K562 (cell line): Measurements from ENCODE around the gene MPL. TPM values are rescaled to one million over a fixed set of nuclear protein-coding genes. Genes with fewer than 3 reads are reported as not detected.

Experiments
- BRF2 ChIP-seq: IDR thresholded peaks from 3 replicates; pipeline ENCODE4 v1.6.1; 2011; ENCODE audit warnings: borderline replicate concordance, mild to moderate bottlenecking; ENCODE audit not compliant: insufficient read length, insufficient read depth
- CAMTA2 ChIP-seq: fragments of 250-450 bp; sonication (Bioruptor Pico); conservative IDR thresholded peaks from 2 replicates; pipeline ENCODE4 v1.5.1; 2022
- CTBP1 ChIP-seq: fragments of 450-650 bp; IDR thresholded peaks from 2 replicates; pipeline ENCODE4 v1.6.1; 2016; ENCODE audit warnings: borderline replicate concordance
- ELF2 ChIP-seq: fragments of 250-450 bp; sonication (Bioruptor Pico); IDR thresholded peaks from 2 replicates; pipeline ENCODE4 v1.5.0; 2021; ENCODE audit warnings: mild to moderate bottlenecking
- ELK3 ChIP-seq: fragments of 450-650 bp; formaldehyde crosslinking; IDR thresholded peaks from 2 replicates; pipeline ENCODE4 v1.4.0; 2020; ENCODE audit warnings: mild to moderate bottlenecking
- HDAC1 ChIP-seq, 2 experiments: fragments of 450-650 bp; IDR thresholded peaks; 2 replicates each; pipeline ENCODE4 v1.6.1; 2016 to 2017; ENCODE audit warnings: inconsistent platforms in 1 of 2, mild to moderate bottlenecking in 1 of 2, moderate library complexity in 1 of 2
- JUN ChIP-seq, 2 experiments: sonication (generic) in 1 of 2; formaldehyde crosslinking in 1 of 2; IDR thresholded peaks; 2 replicates each; pipeline versions ENCODE4 v1.6.1 to v1.8.0; 2012 to 2022; ENCODE audit warnings: borderline replicate concordance in 2 of 2, mild to moderate bottlenecking in 2 of 2, improper control_type of control experiment in 1 of 2, low read depth in 1 of 2, low read length in 1 of 2, missing genetic modification reagents in 1 of 2
- NCOA1 ChIP-seq: fragments of 450-650 bp; IDR thresholded peaks from 2 replicates; pipeline ENCODE4 v1.6.1; 2016; ENCODE audit warnings: low read depth
- NCOA2 ChIP-seq, 2 experiments: fragments of 450-650 bp; IDR thresholded peaks; 2 replicates each; pipeline ENCODE4 v1.6.1; 2018; ENCODE audit warnings: mild to moderate bottlenecking in 2 of 2, moderate library complexity in 1 of 2; ENCODE audit not compliant: partially characterized antibody in 2 of 2
- NR2C2 ChIP-seq, 2 experiments: fragments of 200-800 bp in 1 of 2; sonication (Bioruptor generic) in 1 of 2; sonication (generic) in 1 of 2; formaldehyde crosslinking in 1 of 2; IDR thresholded peaks; 2 replicates each; pipeline versions ENCODE4 v1.6.1 to v1.8.0; 2016 to 2022; ENCODE audit warnings: mild to moderate bottlenecking in 1 of 2, missing compliant biosample characterization in 1 of 2, missing genetic modification characterization in 1 of 2, missing genetic modification reagents in 1 of 2
- NRF1 ChIP-seq, 2 experiments: fragments of 450-650 bp; IDR thresholded peaks in 1 of 2; conservative IDR thresholded peaks in 1 of 2; 2 replicates each; pipeline ENCODE4 v1.6.1; 2014; ENCODE audit warnings: mild to moderate bottlenecking in 2 of 2
- RFX5 ChIP-seq: IDR thresholded peaks from 2 replicates; pipeline ENCODE4 v1.6.1; 2011; ENCODE audit warnings: low read depth, mild to moderate bottlenecking, improper control_type of control experiment, low read length
- SAFB2 ChIP-seq: fragments of 200-400 bp; formaldehyde crosslinking; IDR thresholded peaks from 2 replicates; pipeline ENCODE4 v1.6.1; 2018; ENCODE audit warnings: borderline replicate concordance, low read length, low read depth, moderate library complexity; ENCODE audit not compliant: severe bottlenecking
- SLC30A9 ChIP-seq: fragments of 250-450 bp; sonication (Bioruptor Pico); IDR thresholded peaks from 2 replicates; pipeline ENCODE4 v1.8.0; 2022; ENCODE audit warnings: mild to moderate bottlenecking, moderate library complexity
- SMC3 ChIP-seq: conservative IDR thresholded peaks from 2 replicates; pipeline ENCODE4 v1.6.1; 2011; ENCODE audit warnings: low read depth, low read length, improper control_type of control experiment; ENCODE audit not compliant: insufficient read depth
- SPI1 ChIP-seq: IDR thresholded peaks from 2 replicates; pipeline ENCODE4 v1.6.1; 2011; ENCODE audit warnings: low read depth, low read length, control low read depth, borderline replicate concordance
- TFAP4 ChIP-seq: sonication (generic); formaldehyde crosslinking; IDR thresholded peaks from 2 replicates; pipeline ENCODE4 v1.8.0; 2022; ENCODE audit warnings: missing genetic modification reagents, mild to moderate bottlenecking, moderate library complexity, borderline replicate concordance
- YBX1 ChIP-seq: fragments of 450-650 bp; IDR thresholded peaks from 2 replicates; pipeline ENCODE4 v1.7.1; 2016; ENCODE audit warnings: mild to moderate bottlenecking
- ZNF41 ChIP-seq: fragments of 250-450 bp; sonication (Bioruptor Pico); conservative IDR thresholded peaks from 2 replicates; pipeline ENCODE4 v1.4.0; 2020; ENCODE audit warnings: mild to moderate bottlenecking
- ZNF76 ChIP-seq: fragments of 250-450 bp; sonication (Bioruptor Pico); IDR thresholded peaks from 2 replicates; pipeline ENCODE4 v1.4.0; 2020; ENCODE audit warnings: mild to moderate bottlenecking, moderate library complexity, borderline replicate concordance
- polyA plus RNA-seq, 8 experiments: library from polyadenylated mRNA; depleted of rRNA in 4 of 8; stranded (reverse) in 5 of 8; unstranded in 3 of 8; fragments of >200 nt; fragmentation: Nextera tagmentation in 2 of 8; fragmentation: Illumina TruSeq in 1 of 8; extraction: Ambion mirVana in 2 of 8; extraction: Trizol in 1 of 8; gene quantifications; 2 replicates each; pipeline versions ENCODE4 v1.2.1 to v1.2.3, GENCODE V29; 2011 to 2014; ENCODE audit warnings: inconsistent platforms in 1 of 8, missing spikeins in 1 of 8
- total RNA-seq, 7 experiments: library from RNA; depleted of rRNA in 6 of 7; stranded (reverse); fragments of >200 nt in 6 of 7; fragmentation: Illumina TruSeq in 2 of 7; extraction: Trizol in 2 of 7; gene quantifications; 2 replicates each; pipeline versions ENCODE4 v1.2.1 to v1.2.3, GENCODE V29; 2011 to 2021; ENCODE audit warnings: low replicate concordance in 1 of 7
- TF ChIP-seq, protein P1 (sequence below): fragments of 450-650 bp; IDR thresholded peaks from 2 replicates; pipeline ENCODE4 v1.7.0; 2016; ENCODE audit warnings: borderline replicate concordance

Gene MPL
- total and polyA plus RNA-seq, 9 of the 15 experiments (the other 6 are each of a cell fraction or from before 2014, with no cell fraction given) = not detected

- TF ChIP-seq SMC3 (no peak), ZNF76 (CRISPR knock-in tag) (no peak), ZNF41 (CRISPR knock-in tag) (no peak), NCOA1 (peak; percentile 50; the same call in 1 of the 2 replicates), CAMTA2 (no peak), JUN (IDR thresholded peaks at IDR 0.05; ENCODE audit: borderline replicate concordance, low read depth, low read length) (no peak), JUN (CRISPR knock-in tag; IDR thresholded peaks at IDR 0.05; ENCODE audit: borderline replicate concordance) (0 out of 2 replicates have a peak, but pooled peaks have one; percentile 32), SLC30A9 (no peak), ELF2 (CRISPR knock-in tag) (0 out of 2 replicates have a peak, but pooled peaks have one; percentile 13), SPI1 (no peak), NR2C2 (CRISPR knock-in tag; IDR thresholded peaks at IDR 0.05) (no peak), NR2C2 (tag; IDR thresholded peaks at IDR 0.05) (no peak), TFAP4 (CRISPR knock-in tag) (peak; percentile 80), SAFB2 (no peak), ELK3 (CRISPR knock-in tag) (no peak), YBX1 (no peak), BRF2 (no peak), RFX5 (no peak), NCOA2 (IDR thresholded peaks at IDR 0.05; ENCODE audit: partially characterized antibody in 2 of 2) (no peak), CTBP1 (no peak; the same call in 1 of the 2 replicates), NRF1 (conservative IDR thresholded peaks at IDR 0.05 in 1 of 2, IDR thresholded peaks at IDR 0.05 in 1 of 2) (peak in 1 of 2 experiments; percentile 22; a peak in 1 of 4 replicates), HDAC1 (IDR thresholded peaks at IDR 0.05) (peak in 1 of 2 experiments; percentile 83; a peak in 2 of 4 replicates)
- TF ChIP-seq, protein P1, sequence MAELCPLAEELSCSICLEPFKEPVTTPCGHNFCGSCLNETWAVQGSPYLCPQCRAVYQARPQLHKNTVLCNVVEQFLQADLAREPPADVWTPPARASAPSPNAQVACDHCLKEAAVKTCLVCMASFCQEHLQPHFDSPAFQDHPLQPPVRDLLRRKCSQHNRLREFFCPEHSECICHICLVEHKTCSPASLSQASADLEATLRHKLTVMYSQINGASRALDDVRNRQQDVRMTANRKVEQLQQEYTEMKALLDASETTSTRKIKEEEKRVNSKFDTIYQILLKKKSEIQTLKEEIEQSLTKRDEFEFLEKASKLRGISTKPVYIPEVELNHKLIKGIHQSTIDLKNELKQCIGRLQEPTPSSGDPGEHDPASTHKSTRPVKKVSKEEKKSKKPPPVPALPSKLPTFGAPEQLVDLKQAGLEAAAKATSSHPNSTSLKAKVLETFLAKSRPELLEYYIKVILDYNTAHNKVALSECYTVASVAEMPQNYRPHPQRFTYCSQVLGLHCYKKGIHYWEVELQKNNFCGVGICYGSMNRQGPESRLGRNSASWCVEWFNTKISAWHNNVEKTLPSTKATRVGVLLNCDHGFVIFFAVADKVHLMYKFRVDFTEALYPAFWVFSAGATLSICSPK = no peak
Measured at GRCh38 chr1:43367026-43367903, 29.6 kb downstream of the MPL start (continued).
